ENCODE data around the gene CCR5AS.
"Not testable (repeated sequence)": the region's sequence is repeated elsewhere in the genome, so short reads cannot be mapped to it uniquely, and the experiment has no call there.

CCR5AS gene

DNA sequence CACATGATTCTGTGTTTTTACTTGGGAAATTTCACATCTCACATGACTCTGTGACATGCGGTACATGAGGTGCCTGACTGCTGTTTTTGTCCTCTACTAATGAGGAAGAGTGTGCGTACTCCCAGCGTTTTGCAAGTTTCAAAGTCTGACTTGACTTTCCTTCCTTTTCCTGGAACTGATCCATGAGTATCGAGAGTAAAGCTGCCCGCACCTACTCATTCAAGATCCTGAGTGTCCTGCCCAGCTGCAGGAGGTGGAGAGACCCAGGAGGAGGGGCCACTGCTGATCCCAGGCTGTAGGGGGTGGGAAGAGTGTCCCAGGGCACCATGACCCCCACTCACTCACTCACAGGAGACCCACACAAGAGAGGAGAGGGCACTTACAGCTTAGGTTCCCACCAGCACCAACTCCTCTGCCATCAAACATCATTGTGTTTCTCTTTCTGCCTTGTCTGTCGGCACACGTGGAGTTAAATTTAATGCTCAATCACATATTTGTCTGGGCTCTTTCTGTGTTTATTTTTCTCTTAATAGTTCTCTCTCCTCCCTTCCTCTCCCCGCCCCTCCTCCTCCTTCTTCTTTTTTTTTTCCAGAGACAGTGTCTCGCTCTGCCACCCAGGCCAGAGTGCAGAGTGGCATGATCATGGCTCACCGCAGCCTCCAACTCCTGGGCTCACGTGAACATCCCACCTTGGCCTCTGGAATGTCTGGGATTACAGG, 1.4 kb downstream of the CCR5AS start:
- DNase-seq (ENCODE audit: low read depth in 2 of 2), result no peak

DNA sequence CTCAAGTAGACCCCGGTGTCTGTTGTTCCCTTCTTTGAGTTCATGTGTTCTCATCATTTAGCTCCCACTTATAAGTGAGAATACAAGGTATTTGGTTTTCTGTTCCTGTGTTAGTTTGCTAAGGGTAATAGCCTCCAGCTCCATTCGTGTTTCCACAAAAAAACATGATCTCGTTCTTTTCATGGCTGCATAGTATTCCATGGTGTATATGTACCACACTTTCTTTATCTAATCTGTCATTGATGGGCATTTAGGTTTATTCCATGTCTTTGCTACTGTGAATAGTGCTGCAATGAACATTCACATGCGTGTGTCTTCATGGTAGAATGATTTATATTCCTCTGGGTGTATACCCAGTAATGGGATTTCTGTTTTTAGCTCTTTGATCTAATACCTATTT, 4.0 kb downstream of the CCR5AS start:
- DNase-seq (ENCODE audit: low read depth in 2 of 2), result not testable (repeated sequence)

GRCh38 chr3:46401579-46401978, 5.3 kb downstream of the CCR5AS start:
- no peak for DNase-seq (ENCODE audit: low read depth in 2 of 2)

GRCh38 chr3:46400846-46401245, 6.0 kb downstream of the CCR5AS start:
- no peak for DNase-seq (ENCODE audit: low read depth in 2 of 2)

DNA sequence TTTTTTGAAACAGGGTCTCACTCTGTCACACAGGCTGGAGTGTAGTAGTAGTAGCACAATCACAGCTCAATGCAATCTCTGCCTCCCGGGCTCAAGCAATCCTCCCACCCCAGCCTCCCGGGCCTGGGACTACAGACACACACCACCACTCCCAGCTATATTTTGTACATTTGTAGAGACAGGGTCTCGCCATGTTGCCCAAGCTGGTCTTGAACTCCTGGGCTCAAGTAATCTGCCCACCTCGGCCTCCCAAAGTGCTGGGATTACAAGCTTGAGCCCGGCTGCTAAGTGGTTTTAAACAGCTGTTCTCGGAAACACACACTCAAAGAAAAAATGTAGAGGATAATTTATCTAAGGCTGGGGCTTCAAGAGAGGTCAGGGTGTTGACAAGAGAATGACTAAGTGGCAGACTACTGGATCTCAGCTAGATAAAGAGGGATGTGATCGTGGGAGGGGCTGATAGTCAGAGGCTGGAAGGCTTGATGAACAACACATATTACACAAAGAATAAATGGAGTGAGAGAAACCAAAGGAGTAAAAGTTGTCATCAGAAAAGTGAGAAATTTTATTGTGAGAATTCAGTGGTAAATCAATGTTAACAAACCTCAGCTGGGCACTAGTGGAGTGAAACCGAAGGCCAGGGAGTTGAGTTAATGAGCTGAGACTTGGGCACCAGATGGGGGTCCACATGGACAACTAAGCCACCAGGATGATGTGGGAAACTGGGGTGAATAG, 6.7 kb downstream of the CCR5AS start:
- no peak for DNase-seq (ENCODE audit: low read depth in 2 of 2)

GRCh38 chr3:46399557-46399956, 7.3 kb downstream of the CCR5AS start:
- no peak for DNase-seq (ENCODE audit: low read depth in 2 of 2)

GRCh38 chr3:46399098-46399497, 7.8 kb downstream of the CCR5AS start:
- no peak for DNase-seq (ENCODE audit: low read depth in 2 of 2)

GRCh38 chr3:46398186-46398955, 8.5 kb downstream of the CCR5AS start:
- no peak for DNase-seq (ENCODE audit: low read depth in 2 of 2)

GRCh38 chr3:46397111-46397510, 9.8 kb downstream of the CCR5AS start:
- no peak for DNase-seq (ENCODE audit: low read depth in 2 of 2)

DNA sequence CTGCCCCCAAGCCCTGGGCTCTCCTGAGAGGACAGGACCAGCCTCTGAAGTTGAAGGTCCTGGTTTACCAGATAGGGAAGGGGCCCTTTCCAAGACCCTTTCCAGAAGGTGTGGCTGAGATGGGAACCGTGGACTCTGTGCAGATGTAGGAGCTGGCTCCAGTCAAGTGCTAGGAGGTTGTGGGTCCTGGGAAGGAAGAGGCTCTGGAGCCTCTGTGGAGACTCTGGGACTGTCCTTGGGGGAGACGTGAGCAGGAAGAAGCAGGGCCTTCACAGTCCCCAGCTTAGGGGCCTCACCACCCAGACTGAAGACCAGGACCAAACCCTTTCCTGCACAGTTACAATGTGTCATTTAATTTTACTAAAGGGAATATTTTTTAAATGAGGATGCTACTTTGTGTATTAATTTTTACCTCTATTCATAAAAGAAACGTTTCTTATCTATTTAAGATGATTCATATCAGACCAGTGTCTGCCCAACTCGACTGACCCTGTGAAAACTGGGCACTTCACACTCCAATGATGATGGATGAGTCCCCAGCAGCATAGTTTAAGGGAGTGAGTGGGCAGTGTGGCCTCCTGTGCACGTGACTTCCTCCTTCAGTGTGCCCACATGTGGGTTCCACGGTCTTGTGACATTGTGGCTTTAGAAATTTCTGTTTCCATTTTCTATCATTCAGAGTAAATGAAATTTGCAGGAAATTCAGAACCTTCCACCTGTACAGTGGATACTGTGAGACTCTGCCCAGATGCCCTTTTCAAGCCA, 10.9 kb downstream of the CCR5AS start:
- DNase-seq (ENCODE audit: low read depth in 2 of 2), result no peak

DNA sequence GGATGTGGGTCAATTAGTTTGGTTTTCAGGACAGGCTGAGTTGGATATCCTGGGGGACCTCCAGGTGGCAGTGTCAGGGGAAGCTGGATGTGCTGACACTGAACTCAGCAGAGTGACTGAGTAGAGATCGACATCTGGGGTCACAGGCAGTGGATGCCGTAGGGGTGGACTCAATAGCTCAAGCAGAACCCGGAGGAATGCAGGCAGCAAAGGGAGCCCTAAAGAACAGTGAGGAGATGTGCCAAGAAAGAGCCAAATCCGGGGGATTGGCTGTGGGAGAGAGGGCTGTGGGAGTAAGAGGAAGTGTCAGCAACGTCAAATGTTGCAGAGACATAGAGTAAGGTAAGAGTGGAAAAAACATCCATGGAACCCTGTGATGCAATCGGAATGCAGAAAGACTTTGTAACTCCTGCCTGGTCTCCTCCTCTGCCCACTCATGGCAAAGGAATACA, 11.6 kb downstream of the CCR5AS start:
- no peak for DNase-seq (ENCODE audit: low read depth in 2 of 2)

GRCh38 chr3:46393554-46394434, 13.1 kb downstream of the CCR5AS start:
- no peak for DNase-seq (ENCODE audit: low read depth in 2 of 2)

DNA sequence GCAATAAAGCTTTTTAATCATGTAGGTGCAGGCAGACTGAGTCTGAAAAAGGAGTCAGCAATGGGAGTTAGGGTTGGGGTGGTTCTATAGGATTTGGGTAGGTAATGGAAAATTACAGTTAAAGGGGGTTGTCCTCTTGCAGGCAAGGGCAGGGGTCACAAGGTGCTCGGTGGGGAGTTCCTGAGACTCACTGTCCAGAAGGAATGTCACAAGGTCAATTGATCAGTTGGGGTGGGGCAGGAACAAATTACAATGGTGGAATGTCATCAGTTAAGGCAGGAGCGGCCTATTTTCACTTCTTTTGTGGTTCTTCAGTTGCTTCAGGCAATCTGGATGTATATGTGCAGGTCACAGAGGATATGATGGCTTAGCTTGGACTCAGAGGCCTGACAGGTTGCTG, 13.9 kb downstream of the CCR5AS start:
- no peak for DNase-seq (ENCODE audit: low read depth in 2 of 2)

- not testable (repeated sequence) for DNase-seq (ENCODE audit: low read depth in 2 of 2)
These were observed 15.3 kb downstream of the CCR5AS start for GRCh38 chr3:46391526-46391925.

DNA sequence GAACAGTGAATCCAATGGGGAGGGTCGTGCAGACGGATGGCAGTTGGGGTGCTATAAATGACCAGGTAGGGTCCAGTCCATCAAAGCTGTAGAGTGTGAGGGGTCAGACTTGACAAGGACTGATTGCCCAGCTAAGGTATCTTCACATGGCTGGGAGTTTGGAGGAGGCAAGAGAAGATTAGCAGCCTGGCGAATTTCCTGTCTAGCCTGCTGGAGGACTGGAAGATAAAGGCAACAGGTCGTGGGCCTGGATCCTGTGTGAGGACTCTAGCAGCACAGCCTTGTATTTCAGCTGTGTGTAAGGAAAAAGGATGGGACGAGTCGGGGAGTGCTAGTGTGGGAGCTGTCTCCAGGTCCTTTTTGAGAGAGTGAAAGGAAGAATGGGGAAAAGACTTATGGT, 17.6 kb downstream of the CCR5AS start:
- no peak for DNase-seq (ENCODE audit: low read depth in 2 of 2)

- not testable (repeated sequence) for DNase-seq (ENCODE audit: low read depth in 2 of 2)
These were observed 18.0 kb downstream of the CCR5AS start for GRCh38 chr3:46388847-46389246.

DNA sequence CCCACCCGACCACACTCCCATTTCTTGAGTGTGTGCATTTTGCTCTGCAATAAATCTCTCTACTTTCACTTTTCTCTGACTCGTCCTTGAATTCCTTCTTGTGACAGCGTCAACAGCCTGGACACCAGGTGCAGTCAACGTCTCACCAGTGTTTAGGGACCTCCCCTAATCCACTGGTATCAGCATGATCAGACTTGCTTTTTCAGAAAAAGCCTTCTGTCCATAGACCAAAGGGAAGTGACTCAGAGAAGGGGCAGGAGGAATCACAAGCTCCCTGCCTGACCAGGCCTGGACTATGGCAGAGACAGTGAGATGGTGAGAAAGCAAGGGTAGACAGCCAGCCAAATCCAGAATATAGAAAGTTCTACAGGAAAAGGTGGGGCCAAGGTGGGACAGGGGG, 20.7 kb downstream of the CCR5AS start:
- no peak for DNase-seq (ENCODE audit: low read depth in 2 of 2)

DNA sequence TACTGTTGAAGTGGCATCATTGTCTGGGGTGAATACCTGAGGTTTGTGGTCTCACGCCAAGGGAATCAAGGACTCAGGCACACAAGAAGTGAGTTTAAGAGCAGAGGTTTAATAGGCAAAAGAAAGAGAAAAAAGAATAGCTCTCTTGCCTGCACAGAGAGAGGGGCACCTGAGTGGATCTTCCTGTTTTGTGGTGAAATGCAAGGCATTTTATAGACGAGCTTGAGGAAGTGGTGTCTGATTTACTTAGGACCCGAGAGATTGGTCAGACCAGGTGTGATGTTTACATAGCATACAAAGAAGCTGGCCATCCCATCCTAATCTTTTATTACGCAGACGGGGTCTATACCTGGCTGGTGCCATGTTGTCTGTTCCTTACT, 22.9 kb downstream of the CCR5AS start:
- no peak for DNase-seq (ENCODE audit: low read depth in 2 of 2)

GRCh38 chr3:46383211-46383950, 23.5 kb downstream of the CCR5AS start:
- no peak for DNase-seq (ENCODE audit: low read depth in 2 of 2)

GRCh38 chr3:46381625-46382024, 25.2 kb downstream of the CCR5AS start:
- DNase-seq (ENCODE audit: low read depth in 2 of 2), result no peak
